Coronary artery (tissue), 2 donors: ENCODE measurements around the gene MSH6.

Experiments
- DNase-seq: peaks from one replicate; pipeline ENCODE4 v3.0.0-alpha.2; 2017; ENCODE audit warnings: low spot score
- H3K27ac ChIP-seq, 2 donors: fragments of 200-600 bp; sonication (generic); one replicate each; pipeline ENCODE4 v1.5.1; 2016 to 2019
- H3K4me3 ChIP-seq: fragments of 200-600 bp; sonication (generic); 2 replicates; pipeline ENCODE4 v1.5.1; 2016; ENCODE audit warnings: mild to moderate bottlenecking, moderate library complexity
- TF ChIP-seq, protein P1 (sequence below): fragments of 200-600 bp; sonication (generic); IDR thresholded peaks from one replicate; pipeline ENCODE4 v1.5.1; 2019; ENCODE audit warnings: antibody characterized with exemption

Gene MSH6

DNA sequence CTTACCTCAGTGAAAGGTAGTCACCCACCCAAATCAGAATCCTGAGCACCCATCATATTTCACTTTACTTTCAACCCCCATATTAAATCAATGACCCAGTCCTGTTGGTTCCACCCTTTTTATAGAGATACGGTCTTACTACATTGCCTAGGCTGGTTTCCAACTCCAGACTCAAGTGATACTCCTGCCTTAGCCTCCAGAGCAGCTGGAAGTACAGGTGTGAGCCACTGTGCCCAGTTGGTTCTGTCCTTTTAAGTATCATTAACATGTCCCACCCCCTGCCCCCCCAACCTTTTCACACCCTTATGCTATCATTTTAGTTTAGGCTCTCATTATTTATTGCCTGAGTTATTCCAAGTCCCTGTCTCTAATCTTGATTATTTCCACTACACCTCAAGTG, 28.7 kb downstream of the MSH6 start:
- no peak overlapping the region for H3K4me3 ChIP-seq
- TF ChIP-seq, protein P1, sequence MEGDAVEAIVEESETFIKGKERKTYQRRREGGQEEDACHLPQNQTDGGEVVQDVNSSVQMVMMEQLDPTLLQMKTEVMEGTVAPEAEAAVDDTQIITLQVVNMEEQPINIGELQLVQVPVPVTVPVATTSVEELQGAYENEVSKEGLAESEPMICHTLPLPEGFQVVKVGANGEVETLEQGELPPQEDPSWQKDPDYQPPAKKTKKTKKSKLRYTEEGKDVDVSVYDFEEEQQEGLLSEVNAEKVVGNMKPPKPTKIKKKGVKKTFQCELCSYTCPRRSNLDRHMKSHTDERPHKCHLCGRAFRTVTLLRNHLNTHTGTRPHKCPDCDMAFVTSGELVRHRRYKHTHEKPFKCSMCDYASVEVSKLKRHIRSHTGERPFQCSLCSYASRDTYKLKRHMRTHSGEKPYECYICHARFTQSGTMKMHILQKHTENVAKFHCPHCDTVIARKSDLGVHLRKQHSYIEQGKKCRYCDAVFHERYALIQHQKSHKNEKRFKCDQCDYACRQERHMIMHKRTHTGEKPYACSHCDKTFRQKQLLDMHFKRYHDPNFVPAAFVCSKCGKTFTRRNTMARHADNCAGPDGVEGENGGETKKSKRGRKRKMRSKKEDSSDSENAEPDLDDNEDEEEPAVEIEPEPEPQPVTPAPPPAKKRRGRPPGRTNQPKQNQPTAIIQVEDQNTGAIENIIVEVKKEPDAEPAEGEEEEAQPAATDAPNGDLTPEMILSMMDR: no peak
- DNase-seq: no peak
- no peak overlapping the region for H3K27ac ChIP-seq

GRCh38 chr2:47815764-47816163, 32.8 kb downstream of the MSH6 start:
- TF ChIP-seq, protein P1: no peak
- DNase-seq: no peak
- Histone ChIP-seq H3K27ac (no peak overlapping the region), H3K4me3 (no peak overlapping the region)

- Histone ChIP-seq H3K4me3 (no peak overlapping the region), H3K27ac (no peak overlapping the region)
- no peak for DNase-seq
- TF ChIP-seq, protein P1: no peak
These were observed 35.8 kb downstream of the MSH6 start for GRCh38 chr2:47818777-47819176.

DNA sequence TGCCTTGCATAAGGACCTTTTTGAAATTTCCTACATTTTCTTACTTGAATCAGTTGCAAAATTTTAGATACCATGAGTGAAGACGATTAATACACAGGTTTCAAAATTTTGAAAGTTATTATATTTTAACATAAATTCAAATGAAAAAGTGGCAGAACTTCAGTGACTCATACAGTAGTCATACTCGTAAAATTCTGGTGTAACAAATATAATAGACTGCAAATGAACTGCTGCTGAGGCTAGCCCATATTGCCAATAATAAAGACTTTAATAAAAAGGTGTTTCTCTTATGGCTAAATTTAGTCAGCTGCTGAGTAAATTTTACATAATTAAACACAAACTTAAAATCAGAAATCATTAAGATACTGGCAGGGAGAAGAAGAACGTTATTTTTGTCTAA, 36.9 kb downstream of the MSH6 start:
- H3K4me3 ChIP-seq: no peak overlapping the region
- no peak overlapping the region for H3K27ac ChIP-seq
- no peak for DNase-seq
- TF ChIP-seq, protein P1: no peak

DNA sequence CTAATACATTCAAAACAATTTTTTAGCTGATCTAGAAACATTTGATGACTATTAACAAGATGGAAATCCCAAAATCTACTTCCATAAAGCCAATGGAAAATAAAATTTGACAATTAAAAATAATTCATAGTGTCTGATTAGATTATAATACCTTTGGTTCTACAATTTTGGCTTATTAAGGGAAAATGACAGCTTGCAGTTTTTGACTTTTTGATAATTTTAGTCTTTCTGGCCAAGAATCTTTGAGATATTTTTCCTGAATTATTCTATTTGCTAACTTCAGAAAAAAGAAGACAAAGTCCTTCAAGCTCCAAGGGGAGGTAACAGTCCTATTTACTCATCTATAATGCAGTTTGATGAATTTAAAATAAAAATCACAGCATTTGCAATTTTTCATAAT, 39.6 kb downstream of the MSH6 start:
- TF ChIP-seq, protein P1: no peak
- no peak overlapping the region for H3K4me3 ChIP-seq
- no peak overlapping the region for H3K27ac ChIP-seq
- DNase-seq: no peak

GRCh38 chr2:47833516-47833968, 50.6 kb downstream of the MSH6 start:
- peak overlapping the region in 1 of 2 donors; percentile 38 for H3K27ac ChIP-seq
- DNase-seq: no peak
- no peak overlapping the region for H3K4me3 ChIP-seq
- TF ChIP-seq, protein P1: no peak

GRCh38 chr2:47838249-47838648, 55.3 kb downstream of the MSH6 start:
- H3K4me3 ChIP-seq: no peak overlapping the region
- TF ChIP-seq, protein P1: no peak
- no peak for DNase-seq
- no peak overlapping the region for H3K27ac ChIP-seq
